GM04503 (cell line): ENCODE data around the gene AKAP12.

ENCODE experiments used
- DNase-seq: peaks from one replicate; pipeline ENCODE4 v3.0.0-alpha.2; 2012; ENCODE audit warnings: low read depth

AKAP12 gene

DNA sequence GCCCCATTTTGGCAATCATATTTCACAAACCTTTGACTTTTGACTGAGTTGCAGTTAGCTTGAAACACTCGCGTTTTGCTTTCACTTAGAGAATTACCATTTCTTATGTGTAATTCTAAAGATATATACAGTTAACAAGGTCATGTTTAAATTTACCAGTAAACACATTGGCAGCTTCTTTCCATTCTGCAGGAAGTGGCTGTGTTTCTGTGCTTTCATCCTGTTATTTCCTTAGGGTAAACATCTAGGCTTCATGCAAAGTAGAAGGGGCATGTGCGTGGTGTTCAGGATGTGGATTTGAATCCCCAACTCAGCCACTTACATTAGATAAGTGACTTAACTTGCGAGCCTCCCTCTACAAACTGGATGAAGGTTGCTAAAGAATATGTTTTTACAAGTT, 41.1 kb downstream of the AKAP12 start:
- no peak for DNase-seq

GRCh38 chr6:151284012-151284411, 44.2 kb downstream of the AKAP12 start:
- DNase-seq: no peak

DNA sequence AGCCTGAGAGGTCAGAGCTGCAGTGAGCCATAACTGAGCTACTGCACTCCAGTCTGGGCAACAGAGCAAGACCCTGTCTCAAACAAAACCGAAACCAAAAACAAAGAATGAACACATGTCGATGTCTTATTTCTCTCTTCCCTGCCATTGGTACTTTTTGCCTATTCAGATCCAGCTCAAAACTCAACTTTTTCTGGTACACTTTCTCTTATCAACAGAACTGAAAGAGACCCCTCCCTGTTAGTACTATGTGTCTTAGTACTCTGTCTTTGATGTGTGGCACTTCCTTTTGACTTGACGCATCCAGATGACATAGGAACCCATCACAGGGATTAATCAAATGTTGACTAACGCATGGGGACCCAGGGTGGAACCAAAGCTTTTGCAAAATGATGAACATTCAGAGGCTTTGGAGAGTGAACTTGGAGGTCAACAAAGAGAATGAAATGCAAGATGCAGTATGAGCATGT, 44.8 kb downstream of the AKAP12 start:
- no peak for DNase-seq

GRCh38 chr6:151285122-151285521, 45.4 kb downstream of the AKAP12 start:
- peak; percentile 60 for DNase-seq

GRCh38 chr6:151286214-151286613, 46.4 kb downstream of the AKAP12 start:
- no peak for DNase-seq

DNA sequence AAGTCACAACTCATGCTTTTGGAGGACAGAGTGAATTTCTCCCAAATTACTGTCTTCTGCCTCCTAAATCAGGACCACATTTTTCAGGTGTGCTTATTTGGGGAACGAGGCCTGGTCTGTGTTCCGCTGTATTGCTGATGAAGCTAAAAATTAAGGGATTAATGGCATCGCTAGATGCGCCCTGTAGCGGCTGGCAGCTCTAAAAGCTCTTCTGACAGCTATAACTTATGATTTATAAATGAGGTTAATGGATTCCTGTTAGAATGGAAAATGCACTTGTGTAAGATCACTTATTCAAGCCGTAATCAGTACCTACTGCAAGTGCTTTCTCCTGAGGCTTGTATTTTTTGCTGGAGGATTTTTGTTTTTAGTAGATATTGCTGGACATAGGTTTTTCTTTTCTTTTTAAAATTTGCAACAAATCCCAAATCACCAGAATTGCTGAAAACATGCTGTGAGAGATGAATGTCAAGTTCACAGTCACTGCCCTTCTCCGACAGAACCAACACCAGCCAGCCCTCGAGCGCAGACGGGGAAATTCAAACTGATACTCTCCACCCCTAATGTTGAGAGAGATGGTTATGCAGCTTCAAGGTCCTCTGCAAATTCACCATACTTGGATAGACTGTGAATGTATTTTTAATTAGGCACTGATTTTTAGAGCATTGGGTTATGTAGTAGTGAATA, 49.1 kb downstream of the AKAP12 start:
- no peak for DNase-seq

GRCh38 chr6:151289399-151290007, 49.7 kb downstream of the AKAP12 start:
- DNase-seq: no peak

- DNase-seq: no peak
These were observed 51.3 kb downstream of the AKAP12 start for GRCh38 chr6:151290877-151291721.

DNA sequence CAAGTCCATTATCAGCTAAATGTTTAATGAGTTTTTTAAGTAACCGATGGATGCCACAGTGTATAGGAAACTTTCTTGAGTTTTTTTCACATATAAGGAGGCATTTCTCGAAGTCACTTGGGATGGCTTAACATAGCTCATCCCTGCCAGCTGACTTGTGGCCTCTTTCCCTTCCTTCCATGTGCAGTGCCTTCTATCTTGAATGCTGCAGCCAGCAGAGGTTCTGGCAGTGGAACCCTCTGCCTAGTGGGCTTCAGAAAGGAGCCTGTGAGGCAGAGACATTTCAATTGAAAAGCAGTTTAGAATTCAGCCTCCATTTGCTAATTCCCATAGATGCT, 51.9 kb downstream of the AKAP12 start:
- DNase-seq: no peak

GRCh38 chr6:151292974-151293687, 53.4 kb downstream of the AKAP12 start:
- DNase-seq: peak; percentile 29

DNA sequence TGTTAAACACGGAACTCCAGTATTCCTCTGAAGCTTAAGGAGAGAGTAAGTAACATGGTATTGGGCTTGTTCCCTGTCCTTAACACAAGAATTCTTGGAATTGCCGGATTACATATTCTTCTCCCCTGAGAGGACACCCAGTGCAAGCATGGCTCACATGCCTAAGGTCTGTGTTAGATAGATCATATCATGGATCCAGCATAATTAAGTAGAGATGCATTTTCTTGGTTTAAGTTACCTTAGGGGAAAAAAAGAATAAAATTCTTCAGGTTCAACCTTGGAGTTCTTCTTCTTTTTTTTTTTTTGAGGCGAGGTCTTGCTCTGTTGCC, 53.9 kb downstream of the AKAP12 start:
- DNase-seq: no peak

DNA sequence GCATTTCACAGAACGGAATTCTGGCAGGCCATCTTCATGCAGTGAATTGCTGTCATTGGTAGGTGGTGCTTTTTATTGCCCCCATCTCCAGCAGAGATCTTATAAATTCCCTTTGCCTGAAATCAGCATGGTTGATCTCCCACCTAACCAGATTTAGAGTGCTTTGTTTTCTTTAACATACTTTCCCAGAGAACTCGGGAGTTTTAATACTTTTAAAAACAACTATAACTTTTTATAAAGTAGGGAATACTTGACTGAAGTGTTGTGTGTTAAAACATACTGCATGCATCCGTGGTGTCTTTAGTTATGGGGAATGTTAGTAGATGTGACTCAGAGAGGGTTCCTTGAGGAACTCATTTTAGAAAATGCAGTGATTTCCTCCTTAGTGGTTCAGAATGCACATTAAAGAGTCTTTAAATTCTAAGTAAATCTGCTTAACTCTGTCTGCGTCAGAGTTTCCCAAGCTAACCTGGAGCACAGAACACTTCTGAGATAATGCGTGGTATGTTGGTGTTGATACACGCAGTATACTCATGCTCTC, 54.9 kb downstream of the AKAP12 start:
- DNase-seq: no peak

DNA sequence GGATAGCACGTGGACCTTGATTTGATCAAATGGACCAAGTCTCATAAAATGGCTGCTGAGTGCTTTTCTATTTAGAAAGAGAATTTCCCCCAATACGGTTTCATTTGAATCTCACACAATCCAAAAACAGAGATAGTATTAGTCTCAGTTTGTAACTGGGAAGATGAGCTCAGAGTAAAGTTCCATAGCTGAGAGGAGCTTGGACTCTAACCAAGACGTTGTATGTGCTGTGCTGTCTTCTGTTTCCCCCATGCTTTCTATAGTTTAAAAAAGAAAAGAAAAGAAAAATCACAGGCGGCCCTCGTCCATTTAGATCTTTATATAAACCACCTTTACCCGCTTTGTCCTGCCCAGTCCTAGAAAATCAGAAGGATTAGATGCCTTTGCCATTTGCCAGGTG, 58.1 kb downstream of the AKAP12 start:
- DNase-seq: no peak

- no peak for DNase-seq
These were observed 59.2 kb downstream of the AKAP12 start for GRCh38 chr6:151299011-151299410.

GRCh38 chr6:151300267-151300991, 60.7 kb downstream of the AKAP12 start:
- DNase-seq: no peak

DNA sequence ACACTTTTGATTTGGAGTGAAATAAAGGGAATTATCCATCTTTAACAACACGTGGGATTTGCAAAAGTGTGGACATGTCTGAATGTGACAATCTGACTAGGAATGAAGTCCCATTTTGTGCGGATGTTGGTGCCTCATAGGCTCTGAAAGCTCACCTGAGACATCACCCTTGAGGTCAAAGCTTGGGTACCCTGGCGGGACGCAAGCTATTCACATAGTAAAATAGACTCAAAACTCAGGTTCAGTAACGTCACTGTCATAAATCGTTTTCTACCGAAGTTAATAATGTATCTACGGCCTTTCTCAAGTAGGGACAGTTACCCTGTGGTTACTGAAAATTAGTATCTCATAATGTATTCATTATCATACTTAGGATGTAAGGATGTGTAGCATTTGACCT, 61.8 kb downstream of the AKAP12 start:
- no peak for DNase-seq

- DNase-seq: no peak
These were observed 63.5 kb downstream of the AKAP12 start for GRCh38 chr6:151303231-151303630.

DNA sequence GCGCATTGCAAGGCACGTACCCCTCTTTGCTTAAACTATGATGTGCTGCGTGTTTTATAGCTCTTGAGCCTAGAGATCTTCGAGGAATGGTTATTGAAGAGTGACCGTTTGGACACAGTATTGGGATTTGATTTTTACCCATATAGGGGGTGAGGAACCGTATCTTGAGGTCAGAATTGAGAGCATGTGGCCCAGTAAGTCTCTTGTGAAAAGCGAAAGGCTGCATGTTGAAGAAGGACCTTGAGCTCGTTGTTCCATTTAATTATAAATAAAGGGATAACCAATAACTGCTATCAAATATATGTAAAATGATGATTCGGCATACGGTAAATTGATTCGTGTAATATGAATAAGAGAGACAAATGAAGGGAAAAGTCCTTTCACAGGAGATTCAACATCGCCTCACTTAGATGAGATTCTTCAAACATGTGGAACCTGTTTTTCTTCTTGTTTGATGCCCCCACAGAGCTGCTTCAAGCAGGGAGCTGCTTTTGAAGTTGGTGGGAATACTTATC, 66.6 kb downstream of the AKAP12 start:
- DNase-seq: no peak

GRCh38 chr6:151307501-151307900, 67.7 kb downstream of the AKAP12 start:
- no peak for DNase-seq

DNA sequence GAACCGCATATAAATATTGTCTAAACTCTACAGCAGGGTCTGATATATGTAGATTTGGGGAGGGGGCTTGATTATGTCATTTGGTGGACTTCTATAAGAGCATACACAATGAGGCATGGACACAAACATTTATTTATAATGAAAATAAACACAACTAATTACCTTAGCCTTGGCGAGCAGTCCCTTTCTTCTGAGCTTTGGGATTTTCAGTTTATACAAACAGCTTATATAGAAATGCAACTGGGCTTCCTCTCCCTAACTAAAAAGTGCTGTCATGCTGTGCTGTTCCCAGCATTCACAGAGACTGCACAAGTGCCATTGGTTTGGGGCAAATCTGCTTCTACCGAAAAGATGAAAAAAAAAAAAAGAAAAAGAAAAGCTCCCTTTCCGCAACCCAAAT, 69.9 kb downstream of the AKAP12 start:
- DNase-seq: no peak

- no peak for DNase-seq
These were observed 70.5 kb downstream of the AKAP12 start for GRCh38 chr6:151310279-151310678.
